ENCODE measurements around the gene WIZ.

- no peak for TF ChIP-seq EP300 (IDR thresholded peaks at IDR 0.05; ENCODE audit: borderline replicate concordance)
- no peak for TF ChIP-seq MAX (IDR thresholded peaks at IDR 0.05)
- TF ChIP-seq TAF1 (IDR thresholded peaks at IDR 0.05; ENCODE audit: low read depth) = no peak
- TF ChIP-seq NFIC (IDR thresholded peaks at IDR 0.05) = no peak
- no peak for TF ChIP-seq TCF12 (IDR thresholded peaks at IDR 0.05; ENCODE audit: low read depth)
- no peak for TF ChIP-seq RAD21 (IDR thresholded peaks at IDR 0.05; ENCODE audit: low read depth)
Measured at GRCh38 chr19:15475169-15475568, 25.4 kb upstream of the WIZ start.
